A549 treated with DMSO at 1 μM for 4 hours (cell line): ENCODE measurements around the gene HIPK1. TPM values are rescaled to one million over a fixed set of nuclear protein-coding genes. Genes with fewer than 3 reads are reported as not detected.

ENCODE experiments used
- total RNA-seq: library from RNA; stranded (reverse); fragments of 200-300 nt; extraction: Qiagen RNA extraction; gene quantifications from 5 replicates; pipeline ENCODE4 v1.2.3, GENCODE V29; 2022; ENCODE audit warnings: low read depth

HIPK1 gene
- total RNA-seq: 13.5 to 21.7 TPM (median 19.9 TPM) in 5 replicates

GRCh38 chr1:113928941-113929749 is at the start of gene HIPK1:
HIPK1 (plus strand) TSS chr1:113929324.

GRCh38 chr1:113887402-113888175 is 41.5 kb upstream of the HIPK1 start, which contains the start of gene BCL2L15:
BCL2L15 (minus strand) TSS chr1:113887581; CDS start chr1:113887375, 206 bp downstream.

GRCh38 chr1:113904674-113905434 is 24.3 kb upstream of the HIPK1 start, which contains the start of the genes AP4B1 and DCLRE1B:
AP4B1 (minus strand) TSS chr1:113904799; CDS start chr1:113904717, 82 bp downstream.
DCLRE1B (plus strand) TSS chr1:113905326; CDS start chr1:113905587, 261 bp downstream.

GRCh38 chr1:113978863-113979702 is 50.0 kb downstream of the HIPK1 start, which contains the start of gene OLFML3:
OLFML3 (plus strand) TSS chr1:113979474; CDS start chr1:113979517, 43 bp downstream.

Other genes with a start within 250 kb of the HIPK1 start
- gene PHTF1, start 169.8 kb upstream of the HIPK1 start, total RNA-seq: 15.3 to 17.8 TPM (median 16.0 TPM) in 5 replicates
- gene RSBN1, start 116.8 kb upstream of the HIPK1 start, total RNA-seq: 4.0 to 5.0 TPM (median 4.7 TPM) in 5 replicates
- not detected in 5 replicates for gene PTPN22, start 57.6 kb upstream of the HIPK1 start, total RNA-seq
- 0.31 to 0.65 TPM (median 0.46 TPM) in 5 replicates for gene BCL2L15, start 41.7 kb upstream of the HIPK1 start, total RNA-seq
- 9.1 to 11.4 TPM (median 10.4 TPM) in 5 replicates for gene AP4B1, start 24.5 kb upstream of the HIPK1 start, total RNA-seq
- gene DCLRE1B, start 24.0 kb upstream of the HIPK1 start, total RNA-seq: 8.7 to 11.2 TPM (median 11.0 TPM) in 5 replicates
- 4.1 to 5.2 TPM (median 4.2 TPM) in 5 replicates for gene OLFML3, start 50.1 kb downstream of the HIPK1 start, total RNA-seq
- gene SYT6, start 224.5 kb downstream of the HIPK1 start, total RNA-seq: 0.33 to 0.92 TPM (median 0.55 TPM) in 5 replicates